Stimulated activated CD8-positive, alpha-beta memory T cell treated with anti-CD3 and anti-CD28 coated beads, Interleukin-4, amount 100 ng/mL, for 1 hour (primary cell): ENCODE measurements around the gene CCDC89.
A peak's percentile ranks its signal among the peaks of the same experiment; 100 is the strongest.
"Not testable (repeated sequence)": the region's sequence is repeated elsewhere in the genome, so short reads cannot be mapped to it uniquely, and the experiment has no call there.

Experiments used
- DNase-seq, 2 donors: peaks; one replicate each; pipeline ENCODE4 v3.0.0-alpha.2; 2020; ENCODE audit warnings: low read depth in 2 of 2, low spot score in 1 of 2

CCDC89 gene

DNA sequence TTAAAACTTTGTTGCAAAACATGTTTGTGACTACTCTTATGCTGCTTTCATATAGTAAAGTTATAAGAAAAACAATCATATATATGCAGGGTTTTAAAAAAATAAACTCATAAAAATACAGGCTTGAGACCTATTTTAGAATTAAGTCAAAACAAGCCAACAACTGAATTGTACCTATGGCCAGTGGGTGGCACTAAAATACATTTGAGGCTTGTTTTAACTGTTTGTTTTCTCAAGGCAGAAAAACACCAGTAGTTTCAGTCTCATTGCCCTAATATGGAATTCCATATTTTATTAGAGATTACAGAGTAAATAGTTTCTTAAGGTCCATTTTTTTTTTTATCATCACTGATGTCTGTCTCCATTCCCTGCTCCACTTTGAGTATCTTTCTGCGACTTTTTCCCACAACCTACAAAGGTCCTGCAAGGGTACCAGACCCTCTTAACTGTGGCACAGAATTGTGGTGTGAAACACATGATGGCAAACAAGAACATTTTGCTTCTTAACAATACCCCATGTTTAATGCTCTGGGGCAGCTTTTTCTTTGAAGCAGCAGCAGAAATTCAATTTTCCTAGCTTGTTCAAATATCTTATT, 8.5 kb upstream of the CCDC89 start:
- DNase-seq = no peak

- no peak for DNase-seq
Measured at GRCh38 chr11:85685125-85685819, 723 bp downstream of the CCDC89 start.

- peak; percentile 13 to 36 for DNase-seq
Measured at GRCh38 chr11:85682330-85683305, 3.4 kb downstream of the CCDC89 start.

GRCh38 chr11:85680897-85681296, 5.1 kb downstream of the CCDC89 start:
- DNase-seq = no peak

DNA sequence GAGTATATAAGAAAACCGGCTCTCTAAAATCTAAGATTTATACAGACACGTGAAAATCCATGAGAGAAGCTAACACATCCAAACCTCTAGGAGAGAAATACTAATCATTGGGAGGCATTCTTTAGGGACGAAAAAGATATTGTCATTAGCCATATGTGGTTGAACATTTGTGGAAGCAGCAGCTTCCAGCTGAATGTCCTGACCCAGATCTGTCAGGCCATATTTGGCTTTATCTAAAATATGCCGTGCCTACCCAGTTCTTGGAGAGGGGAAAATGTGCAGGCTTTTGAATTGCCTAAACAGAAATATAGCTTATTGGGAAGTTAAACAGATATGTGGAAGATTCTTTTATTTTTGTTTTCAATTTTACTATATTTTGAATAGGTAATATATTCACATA, 6.4 kb downstream of the CCDC89 start:
- no peak for DNase-seq

DNA sequence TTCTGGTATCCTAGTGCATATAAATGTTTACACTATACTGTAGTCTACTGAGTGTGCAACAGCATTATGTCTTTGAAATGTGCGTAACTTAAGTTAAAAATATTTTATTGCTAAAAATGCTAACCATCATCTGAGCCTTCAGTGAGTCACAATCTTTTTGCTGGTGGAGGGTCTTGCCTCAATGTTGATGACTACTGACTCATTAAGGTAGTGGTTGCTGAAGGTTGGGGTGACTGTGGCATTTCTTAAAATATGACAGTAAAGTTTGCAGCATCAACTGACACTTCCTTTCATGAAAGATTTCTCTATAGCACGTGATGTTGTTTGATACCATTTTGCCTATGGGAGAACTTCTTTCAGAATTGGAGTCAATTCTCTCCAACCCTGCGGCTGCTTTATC, 12.6 kb downstream of the CCDC89 start:
- DNase-seq = no peak

DNA sequence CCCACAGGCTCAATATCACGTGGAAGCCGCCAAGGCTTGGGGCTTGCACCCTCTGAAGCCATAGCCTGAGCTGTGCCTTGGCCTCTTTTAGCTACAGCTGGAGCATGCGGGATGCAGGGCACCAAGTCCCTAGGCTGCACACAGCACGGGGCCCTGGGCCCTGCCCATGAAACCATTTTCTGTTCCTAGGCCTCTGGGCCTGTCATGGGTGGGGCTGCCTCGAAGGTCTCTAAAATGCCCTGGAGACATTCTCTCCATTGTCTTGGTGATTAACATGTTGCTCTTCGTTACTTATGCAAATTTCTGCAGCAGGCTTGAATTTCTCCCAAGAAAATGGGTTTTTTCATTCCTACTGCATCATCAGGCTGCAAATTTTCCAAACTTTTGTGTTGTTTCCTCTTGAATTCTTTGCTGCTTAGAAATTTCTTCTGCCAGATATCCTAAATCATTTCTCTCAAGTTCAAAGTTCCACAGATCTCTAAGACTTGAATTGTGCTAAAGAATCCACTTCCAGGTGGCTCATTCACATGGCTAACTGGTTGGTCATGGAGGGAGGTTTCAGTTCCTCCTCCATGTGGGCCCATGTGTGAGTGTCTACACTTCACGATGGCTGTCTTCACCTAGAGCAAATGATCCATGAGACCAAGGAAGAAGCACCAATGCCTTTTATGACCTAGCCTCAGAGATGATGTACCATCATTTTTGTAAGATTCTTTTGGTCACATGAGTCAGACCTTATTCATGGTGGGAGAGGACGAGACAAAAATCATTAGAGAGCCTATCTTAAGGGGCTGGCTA, 13.7 kb downstream of the CCDC89 start:
- no peak for DNase-seq

- DNase-seq = not testable (repeated sequence)
Measured at GRCh38 chr11:85670949-85671663, 14.9 kb downstream of the CCDC89 start.

DNA sequence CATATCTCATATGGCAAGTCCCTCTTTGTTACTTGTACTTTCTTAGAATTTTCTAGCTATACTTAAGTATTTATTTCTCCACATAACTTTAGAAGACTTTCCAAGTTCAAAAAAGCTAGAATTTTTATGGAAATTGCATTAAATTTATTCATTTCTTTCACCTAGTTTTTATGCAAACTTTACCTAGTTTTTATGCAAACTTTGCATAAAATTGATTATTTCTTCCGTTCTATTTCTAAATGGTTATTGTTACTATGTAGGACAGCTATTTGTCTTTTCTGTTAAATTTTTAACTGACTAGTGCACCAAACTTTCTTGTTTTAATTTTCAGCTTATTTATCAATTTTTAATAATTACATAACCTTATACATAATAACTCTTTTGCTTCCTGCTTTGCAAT, 17.8 kb downstream of the CCDC89 start:
- DNase-seq = no peak

DNA sequence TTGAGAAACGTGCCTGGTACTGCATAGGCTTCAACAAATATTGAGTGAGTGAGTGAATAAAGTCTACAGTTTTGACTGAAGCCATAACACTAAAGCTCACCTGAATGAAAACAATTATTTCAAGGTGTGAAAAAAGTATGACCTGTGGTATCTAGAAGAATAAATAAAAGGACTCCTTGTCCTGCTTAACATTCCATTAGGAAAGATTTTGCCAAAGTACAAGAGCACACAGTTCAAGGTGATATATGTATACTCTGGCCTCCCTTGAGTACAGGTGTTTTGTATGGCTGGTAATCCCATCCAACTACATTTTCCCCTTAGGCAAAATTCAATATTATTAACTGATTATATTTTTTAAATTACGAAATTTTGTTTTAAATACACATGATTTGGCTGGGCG, 19.3 kb downstream of the CCDC89 start:
- DNase-seq = no peak

GRCh38 chr11:85665733-85666132, 20.3 kb downstream of the CCDC89 start:
- DNase-seq = no peak

GRCh38 chr11:85664615-85665481, 21.1 kb downstream of the CCDC89 start, which contains the start of gene CREBZF:
TSS of gene CREBZF (minus strand) at chr11:85665129. CDS start at chr11:85664875, 254 bp downstream.
- DNase-seq = peak; percentile 87 to 89

DNA sequence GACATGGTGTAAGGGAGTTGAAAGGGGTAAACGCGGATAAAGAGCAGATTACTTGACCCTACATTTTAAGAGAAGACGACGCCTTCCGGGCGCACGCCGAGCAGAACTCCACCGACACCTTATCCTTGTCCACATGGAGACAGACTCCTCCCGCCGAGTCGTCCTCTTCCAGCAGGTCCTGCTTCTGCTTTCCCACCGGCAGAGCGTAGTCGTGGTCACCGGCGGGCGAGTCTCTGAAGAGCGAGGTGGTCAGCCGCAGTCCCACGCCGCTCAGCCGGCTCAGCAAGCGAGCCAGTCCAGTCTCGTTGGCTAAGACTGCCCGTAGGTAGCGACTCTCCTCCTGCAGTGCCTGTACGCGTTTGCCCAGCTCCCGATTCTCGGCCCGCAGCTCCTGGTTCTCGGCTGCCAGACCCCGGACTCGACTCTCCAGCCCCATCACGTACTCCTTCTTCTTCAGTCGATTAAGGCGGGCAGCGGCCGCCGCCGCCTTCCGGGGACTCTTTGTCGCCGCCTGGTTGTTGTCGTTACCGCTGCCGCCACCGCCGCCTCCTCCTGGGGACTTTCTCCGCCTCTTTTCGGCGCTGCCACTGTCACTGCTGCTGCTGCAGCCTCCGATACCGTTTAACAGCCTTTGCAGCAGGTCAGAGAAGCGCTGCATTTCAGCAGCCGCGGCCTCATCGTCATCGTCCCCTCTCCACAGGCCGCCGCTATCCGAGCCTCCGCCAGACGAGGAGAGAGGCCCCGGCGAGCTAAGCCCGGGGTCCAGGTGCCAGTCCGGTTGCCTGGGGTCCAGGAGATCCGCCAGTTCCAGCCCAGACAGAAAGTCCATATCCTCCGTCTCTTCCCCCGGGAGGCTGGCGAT, 22.0 kb downstream of the CCDC89 start:
- peak; percentile 75 to 83 for DNase-seq

GRCh38 chr11:85663080-85663752, 22.8 kb downstream of the CCDC89 start:
- DNase-seq = no peak

- no peak for DNase-seq
Measured at GRCh38 chr11:85661972-85662664, 23.9 kb downstream of the CCDC89 start.

DNA sequence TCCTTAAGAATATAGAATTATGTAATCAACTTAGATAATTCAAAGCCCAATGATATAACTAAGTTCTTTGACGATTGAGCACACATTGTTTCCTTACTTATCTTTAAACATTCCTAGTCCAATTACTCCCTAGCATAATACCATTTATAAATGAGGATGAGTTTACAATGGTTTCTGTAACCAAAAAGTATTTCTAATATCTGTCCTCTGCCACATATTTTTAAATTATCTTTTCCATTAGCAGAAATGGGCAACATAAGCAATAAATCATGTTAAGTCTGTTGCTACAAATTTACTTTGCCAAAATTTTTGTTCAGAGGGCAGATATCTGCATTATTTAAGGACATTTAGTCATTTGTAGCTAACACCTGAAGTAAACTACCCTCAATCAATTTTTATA, 27.8 kb downstream of the CCDC89 start:
- no peak for DNase-seq

DNA sequence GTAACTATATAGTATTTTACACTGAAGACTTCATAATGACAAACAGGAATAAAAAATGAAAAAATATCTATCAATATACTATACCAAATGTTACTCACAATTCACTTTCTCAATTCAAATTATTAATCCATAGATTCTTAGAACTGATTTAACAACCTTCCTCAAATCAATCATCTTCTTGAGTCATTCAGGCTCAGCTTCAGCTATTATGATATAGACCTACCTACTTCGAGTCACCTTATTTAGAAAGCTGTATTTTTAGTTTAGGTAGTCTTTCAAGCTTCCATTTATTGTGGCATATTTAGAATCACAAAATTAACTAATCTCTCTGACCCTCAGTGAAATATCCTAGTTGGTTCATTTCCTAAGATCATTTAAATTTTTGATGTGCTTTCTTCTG, 29.2 kb downstream of the CCDC89 start:
- no peak for DNase-seq
